Measurements from ENCODE around the gene PBX3.
A peak's percentile ranks its signal among the peaks of the same experiment; 100 is the strongest.

PBX3 gene

GRCh38 chr9:125831054-125831453, 83.9 kb downstream of the PBX3 start:
- H3K79me2 ChIP-seq (ENCODE audit: insufficient read depth, low read length): peaks cover 89% of the 10 kb centered on the region
- peak overlapping the region; percentile 78 for H3K4me3 ChIP-seq (ENCODE audit: low read length, poor library complexity, severe bottlenecking)
- H3K36me3 ChIP-seq (ENCODE audit: insufficient read depth, low read length): no peaks in the 10 kb centered on the region
- no peaks in the 10 kb centered on the region for H4K20me1 ChIP-seq (ENCODE audit: insufficient read depth, low read length, poor library complexity, severe bottlenecking)
- H3K4me2 ChIP-seq (ENCODE audit: low read depth, low read length, poor library complexity, severe bottlenecking): peak overlapping the region; percentile 83
- peak overlapping the region; percentile 67 for H3K9ac ChIP-seq (ENCODE audit: low read depth, low read length, poor library complexity, severe bottlenecking)
- H2AFZ ChIP-seq (ENCODE audit: low read length): no peak overlapping the region; the same call in 1 of the 2 replicates
- H3K9me3 ChIP-seq (ENCODE audit: insufficient read depth, low read depth, low read length): no peaks in the 10 kb centered on the region
- TF ChIP-seq, protein P1, sequence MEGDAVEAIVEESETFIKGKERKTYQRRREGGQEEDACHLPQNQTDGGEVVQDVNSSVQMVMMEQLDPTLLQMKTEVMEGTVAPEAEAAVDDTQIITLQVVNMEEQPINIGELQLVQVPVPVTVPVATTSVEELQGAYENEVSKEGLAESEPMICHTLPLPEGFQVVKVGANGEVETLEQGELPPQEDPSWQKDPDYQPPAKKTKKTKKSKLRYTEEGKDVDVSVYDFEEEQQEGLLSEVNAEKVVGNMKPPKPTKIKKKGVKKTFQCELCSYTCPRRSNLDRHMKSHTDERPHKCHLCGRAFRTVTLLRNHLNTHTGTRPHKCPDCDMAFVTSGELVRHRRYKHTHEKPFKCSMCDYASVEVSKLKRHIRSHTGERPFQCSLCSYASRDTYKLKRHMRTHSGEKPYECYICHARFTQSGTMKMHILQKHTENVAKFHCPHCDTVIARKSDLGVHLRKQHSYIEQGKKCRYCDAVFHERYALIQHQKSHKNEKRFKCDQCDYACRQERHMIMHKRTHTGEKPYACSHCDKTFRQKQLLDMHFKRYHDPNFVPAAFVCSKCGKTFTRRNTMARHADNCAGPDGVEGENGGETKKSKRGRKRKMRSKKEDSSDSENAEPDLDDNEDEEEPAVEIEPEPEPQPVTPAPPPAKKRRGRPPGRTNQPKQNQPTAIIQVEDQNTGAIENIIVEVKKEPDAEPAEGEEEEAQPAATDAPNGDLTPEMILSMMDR (conservative IDR thresholded peaks at IDR 0.05; ENCODE audit: low read length): no peak
- no peak for TF ChIP-seq EZH2phosphoT487 (IDR thresholded peaks at IDR 0.05; ENCODE audit: borderline replicate concordance)
- peaks cover 59% of the 10 kb centered on the region for H3K4me1 ChIP-seq (ENCODE audit: insufficient read depth, low read length, poor library complexity, severe bottlenecking)
- H3K9me2 ChIP-seq (replicated peaks; ENCODE audit: low read depth, low read length): no peaks in the 10 kb centered on the region
- H3K27me3 ChIP-seq (ENCODE audit: insufficient read depth, low read length, poor library complexity, severe bottlenecking): no peaks in the 10 kb centered on the region
- H3F3A ChIP-seq (ENCODE audit: low read depth): no peaks in the 10 kb centered on the region

DNA sequence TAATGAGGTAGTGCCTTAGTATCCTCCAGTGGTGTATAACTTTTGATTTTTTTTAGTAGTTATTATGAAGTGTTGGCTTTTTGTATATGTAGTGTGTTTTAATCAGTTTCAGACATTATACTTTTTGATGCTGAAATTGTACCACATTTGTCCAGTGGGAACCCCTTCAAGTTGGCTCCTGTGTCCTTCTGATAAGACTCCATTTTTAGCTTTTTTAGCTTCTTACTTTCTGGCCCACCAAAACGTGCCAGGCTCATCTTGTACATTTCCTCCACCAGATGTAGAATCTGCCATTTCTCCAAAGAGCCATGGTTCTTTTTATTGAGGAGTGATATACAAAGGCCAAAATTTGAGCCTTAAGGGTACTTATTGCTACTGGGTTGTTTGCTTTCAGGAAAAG, 84.4 kb downstream of the PBX3 start:
- Histone ChIP-seq H3K9me2 (replicated peaks; ENCODE audit: low read depth, low read length) (no peaks in the 10 kb centered on the region), H3K79me2 (ENCODE audit: insufficient read depth, low read length) (peaks cover 87% of the 10 kb centered on the region), H2AFZ (ENCODE audit: low read length) (no peak overlapping the region), H3F3A (ENCODE audit: low read depth) (no peaks in the 10 kb centered on the region), H3K4me3 (ENCODE audit: low read length, poor library complexity, severe bottlenecking) (no peak overlapping the region), H3K36me3 (ENCODE audit: insufficient read depth, low read length) (no peaks in the 10 kb centered on the region), H3K9ac (ENCODE audit: low read depth, low read length, poor library complexity, severe bottlenecking) (no peak overlapping the region), H3K9me3 (ENCODE audit: insufficient read depth, low read depth, low read length) (no peaks in the 10 kb centered on the region), H3K4me1 (ENCODE audit: insufficient read depth, low read length, poor library complexity, severe bottlenecking) (peaks cover 56% of the 10 kb centered on the region), H3K27me3 (ENCODE audit: insufficient read depth, low read length, poor library complexity, severe bottlenecking) (no peaks in the 10 kb centered on the region), H4K20me1 (ENCODE audit: insufficient read depth, low read length, poor library complexity, severe bottlenecking) (no peaks in the 10 kb centered on the region), H3K4me2 (ENCODE audit: low read depth, low read length, poor library complexity, severe bottlenecking) (peak overlapping the region; percentile 83)
- TF ChIP-seq, protein P1 (conservative IDR thresholded peaks at IDR 0.05; ENCODE audit: low read length): no peak
- no peak for TF ChIP-seq EZH2phosphoT487 (IDR thresholded peaks at IDR 0.05; ENCODE audit: borderline replicate concordance)

- no peak overlapping the region for H3K4me2 ChIP-seq (ENCODE audit: low read depth, low read length, poor library complexity, severe bottlenecking)
- no peaks in the 10 kb centered on the region for H4K20me1 ChIP-seq (ENCODE audit: insufficient read depth, low read length, poor library complexity, severe bottlenecking)
- H3K79me2 ChIP-seq (ENCODE audit: insufficient read depth, low read length): peaks cover 89% of the 10 kb centered on the region
- no peak overlapping the region for H2AFZ ChIP-seq (ENCODE audit: low read length)
- no peak for TF ChIP-seq EZH2phosphoT487 (IDR thresholded peaks at IDR 0.05; ENCODE audit: borderline replicate concordance)
- TF ChIP-seq, protein P1 (conservative IDR thresholded peaks at IDR 0.05; ENCODE audit: low read length): no peak
- H3K9me3 ChIP-seq (ENCODE audit: insufficient read depth, low read depth, low read length): no peaks in the 10 kb centered on the region
- H3K36me3 ChIP-seq (ENCODE audit: insufficient read depth, low read length): no peaks in the 10 kb centered on the region
- no peaks in the 10 kb centered on the region for H3K27me3 ChIP-seq (ENCODE audit: insufficient read depth, low read length, poor library complexity, severe bottlenecking)
- H3K4me1 ChIP-seq (ENCODE audit: insufficient read depth, low read length, poor library complexity, severe bottlenecking): peaks cover 47% of the 10 kb centered on the region
- no peak overlapping the region for H3K9ac ChIP-seq (ENCODE audit: low read depth, low read length, poor library complexity, severe bottlenecking)
- H3K9me2 ChIP-seq (replicated peaks; ENCODE audit: low read depth, low read length): no peaks in the 10 kb centered on the region
- no peak overlapping the region for H3K4me3 ChIP-seq (ENCODE audit: low read length, poor library complexity, severe bottlenecking)
- no peaks in the 10 kb centered on the region for H3F3A ChIP-seq (ENCODE audit: low read depth)
Measured at GRCh38 chr9:125835655-125836054, 88.5 kb downstream of the PBX3 start.
